GM10266 (cell line): Measurements from ENCODE around the gene ARG2.

Experiments
- DNase-seq: peaks from one replicate; pipeline ENCODE4 v3.0.0; 2012; ENCODE audit errors: extremely low spot score
- TF ChIP-seq, protein P1 (sequence below): IDR thresholded peaks from 2 replicates; pipeline ENCODE4 v1.5.1; 2012; ENCODE audit warnings: mild to moderate bottlenecking, low read depth; ENCODE audit not compliant: control insufficient read depth, insufficient read depth; ENCODE audit errors: missing control alignments

The ARG2 gene

GRCh38 chr14:67602995-67603545 lies 16.6 kb upstream of the ARG2 start:
- TF ChIP-seq, protein P1, sequence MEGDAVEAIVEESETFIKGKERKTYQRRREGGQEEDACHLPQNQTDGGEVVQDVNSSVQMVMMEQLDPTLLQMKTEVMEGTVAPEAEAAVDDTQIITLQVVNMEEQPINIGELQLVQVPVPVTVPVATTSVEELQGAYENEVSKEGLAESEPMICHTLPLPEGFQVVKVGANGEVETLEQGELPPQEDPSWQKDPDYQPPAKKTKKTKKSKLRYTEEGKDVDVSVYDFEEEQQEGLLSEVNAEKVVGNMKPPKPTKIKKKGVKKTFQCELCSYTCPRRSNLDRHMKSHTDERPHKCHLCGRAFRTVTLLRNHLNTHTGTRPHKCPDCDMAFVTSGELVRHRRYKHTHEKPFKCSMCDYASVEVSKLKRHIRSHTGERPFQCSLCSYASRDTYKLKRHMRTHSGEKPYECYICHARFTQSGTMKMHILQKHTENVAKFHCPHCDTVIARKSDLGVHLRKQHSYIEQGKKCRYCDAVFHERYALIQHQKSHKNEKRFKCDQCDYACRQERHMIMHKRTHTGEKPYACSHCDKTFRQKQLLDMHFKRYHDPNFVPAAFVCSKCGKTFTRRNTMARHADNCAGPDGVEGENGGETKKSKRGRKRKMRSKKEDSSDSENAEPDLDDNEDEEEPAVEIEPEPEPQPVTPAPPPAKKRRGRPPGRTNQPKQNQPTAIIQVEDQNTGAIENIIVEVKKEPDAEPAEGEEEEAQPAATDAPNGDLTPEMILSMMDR, result no peak
- no peak for DNase-seq

DNA sequence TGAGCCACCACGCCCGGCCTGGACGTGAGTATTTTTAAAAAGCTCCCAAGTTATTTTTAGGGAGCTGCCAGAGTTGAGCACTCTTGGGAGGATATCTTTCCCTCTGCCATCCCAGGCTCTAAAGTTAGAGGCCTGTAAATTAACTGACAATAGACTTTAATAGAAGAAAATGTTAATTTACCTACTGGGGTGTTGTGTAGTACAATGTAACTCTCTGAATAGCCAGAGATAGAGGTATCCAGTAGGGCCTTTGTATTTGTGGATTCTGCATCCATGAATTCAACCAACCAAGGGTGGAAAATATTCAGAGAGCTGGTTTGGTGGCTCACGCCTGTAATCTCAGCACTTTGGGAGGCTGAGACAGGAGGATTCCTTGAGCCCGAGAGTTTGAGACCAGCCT lies 12.1 kb upstream of the ARG2 start:
- TF ChIP-seq, protein P1, result no peak
- DNase-seq, result no peak

- TF ChIP-seq, protein P1, result no peak
- no peak for DNase-seq
These were observed 9.9 kb upstream of the ARG2 start for GRCh38 chr14:67609642-67610310.

GRCh38 chr14:67610491-67610890 lies 9.2 kb upstream of the ARG2 start:
- no peak for DNase-seq
- TF ChIP-seq, protein P1, result no peak

- TF ChIP-seq, protein P1, result peak; percentile 60
- peak; percentile 72 for DNase-seq
These were observed 1.1 kb upstream of the ARG2 start for GRCh38 chr14:67618617-67619063.

DNA sequence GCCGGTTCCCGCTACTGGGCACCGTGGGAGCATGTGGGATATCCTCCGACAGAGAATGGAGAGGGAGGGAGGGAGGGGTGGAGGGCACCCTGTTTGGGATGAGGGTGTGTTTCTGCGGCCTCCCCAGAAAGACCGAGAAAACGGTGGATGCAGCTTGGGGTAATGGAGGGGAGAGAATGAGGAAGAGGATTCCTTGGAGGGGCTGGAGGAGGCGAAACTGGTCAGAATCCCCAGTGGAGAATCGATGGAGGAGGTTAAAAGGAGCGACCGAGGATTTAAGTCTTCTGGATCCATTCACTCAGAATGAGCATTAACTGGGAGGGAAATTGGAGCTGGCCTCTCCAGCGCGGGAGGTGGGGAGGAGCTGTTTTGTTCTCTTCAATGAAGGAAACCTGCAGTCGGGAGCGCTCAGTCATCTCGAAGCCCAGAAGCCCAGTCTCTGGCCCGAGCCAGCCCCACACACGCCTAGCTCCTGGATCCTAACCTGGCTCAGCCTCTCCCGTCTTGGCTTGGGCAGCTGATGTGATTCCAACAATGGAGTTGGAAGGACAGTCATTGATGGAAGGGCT lies 581 bp downstream of the ARG2 start:
- no peak for DNase-seq
- TF ChIP-seq, protein P1, result no peak

- no peak for DNase-seq
- TF ChIP-seq, protein P1, result no peak
These were observed 3.0 kb downstream of the ARG2 start for GRCh38 chr14:67622675-67623074.
